Fibroblast of villous mesenchyme (primary cell): Measurements from ENCODE around the gene TRIM22. TPM values are rescaled to one million over a fixed set of nuclear protein-coding genes. Genes with fewer than 3 reads are reported as not detected.

Source experiments
- DNase-seq: peaks from one replicate; pipeline ENCODE4 v3.0.0-alpha.2; 2010; ENCODE audit warnings: low read depth
- H3K4me3 ChIP-seq: 2 replicates; pipeline ENCODE4 v1.5.1; 2011; ENCODE audit warnings: low read depth, mild to moderate bottlenecking, low read length
- CTCF ChIP-seq: IDR thresholded peaks from 2 replicates; pipeline ENCODE4 v1.5.1; 2012; ENCODE audit warnings: low read depth, mild to moderate bottlenecking, low read length; ENCODE audit not compliant: insufficient read depth
- total RNA-seq: library from RNA; depleted of rRNA; stranded (reverse); fragments of >200 nt; gene quantifications from 2 replicates; pipeline ENCODE4 v1.2.3, GENCODE V29; 2012

Gene TRIM22
- total RNA-seq, 1 donor, result 104 TPM

GRCh38 chr11:5691964-5692361 lies 2.4 kb downstream of the TRIM22 start:
- no peak overlapping the region for H3K4me3 ChIP-seq
- TF ChIP-seq CTCF, result no peak
- DNase-seq, result no peak

- TF ChIP-seq CTCF, result no peak
- no peak overlapping the region for H3K4me3 ChIP-seq
- no peak for DNase-seq
These were observed 5.1 kb downstream of the TRIM22 start for GRCh38 chr11:5694642-5695041.

- TF ChIP-seq CTCF, result no peak
- DNase-seq, result no peak
These were observed 6.0 kb downstream of the TRIM22 start for GRCh38 chr11:5695580-5695979.

GRCh38 chr11:5696210-5696609 lies 6.6 kb downstream of the TRIM22 start:
- no peak overlapping the region for H3K4me3 ChIP-seq
- TF ChIP-seq CTCF, result no peak
- DNase-seq, result peak; percentile 73

More at GRCh38 chr11:5695580-5695979, 6.0 kb downstream of the TRIM22 start:
- H3K4me3 ChIP-seq, result no peak overlapping the region

GRCh38 chr11:5698281-5698680 lies 8.7 kb downstream of the TRIM22 start:
- no peak for TF ChIP-seq CTCF
- H3K4me3 ChIP-seq, result no peak overlapping the region
- DNase-seq, result no peak

- no peak overlapping the region for H3K4me3 ChIP-seq
- no peak for TF ChIP-seq CTCF
- DNase-seq, result no peak
These were observed 10.9 kb downstream of the TRIM22 start for GRCh38 chr11:5700421-5701054.

GRCh38 chr11:5701055-5701577 lies 11.5 kb downstream of the TRIM22 start:
- no peak for DNase-seq
- no peak overlapping the region for H3K4me3 ChIP-seq
- TF ChIP-seq CTCF, result no peak
